Neural crest cell (in vitro differentiated cells): ENCODE data around the gene BIN1. TPM values are rescaled to one million over a fixed set of nuclear protein-coding genes. Genes with fewer than 3 reads are reported as not detected.

Experiments
- DNase-seq: peaks from one replicate; pipeline ENCODE4 v3.0.0; 2021; ENCODE audit warnings: low read depth, mixed read lengths, low spot score
- H3K27ac Mint-ChIP-seq: one replicate; pipeline ENCODE4 v1.8.0; 2021; ENCODE audit warnings: mild to moderate bottlenecking, mixed read lengths; ENCODE audit not compliant: unreplicated experiment
- H3K27me3 Mint-ChIP-seq: 2 replicates; pipeline ENCODE4 v1.8.0; 2021; ENCODE audit warnings: low read depth, mild to moderate bottlenecking, mixed read lengths
- H3K36me3 Mint-ChIP-seq: 2 replicates; pipeline ENCODE4 v1.8.0; 2021; ENCODE audit warnings: low read depth, mild to moderate bottlenecking, mixed read lengths
- H3K4me1 Mint-ChIP-seq: 2 replicates; pipeline ENCODE4 v1.8.0; 2021; ENCODE audit warnings: mixed read lengths
- H3K4me3 Mint-ChIP-seq: one replicate; pipeline ENCODE4 v1.8.0; 2021; ENCODE audit warnings: mild to moderate bottlenecking, mixed read lengths
- H3K9me3 Mint-ChIP-seq: 2 replicates; pipeline ENCODE4 v1.8.0; 2021; ENCODE audit warnings: mixed read lengths
- total RNA-seq: library from RNA; stranded (reverse); gene quantifications from 2 replicates; pipeline ENCODE4 v1.2.1, GENCODE V29; 2021
- TF ChIP-seq, protein P1 (sequence below): fragments of 200-600 bp; sonication (generic); conservative IDR thresholded peaks from 2 replicates; pipeline ENCODE4 v1.5.0; 2021; ENCODE audit warnings: antibody characterized with exemption, mild to moderate bottlenecking

BIN1 gene
- total RNA-seq, 1 donor from 2014 or later: 67.7 TPM

- Mint-ChIP-seq H3K36me3 (no peaks in the 10 kb centered on the region), H3K9me3 (no peaks in the 10 kb centered on the region), H3K4me1 (peaks cover 17% of the 10 kb centered on the region), H3K27ac (no peak overlapping the region), H3K27me3 (no peaks in the 10 kb centered on the region), H3K4me3 (peak overlapping the region; percentile 88)
- TF ChIP-seq, protein P1, sequence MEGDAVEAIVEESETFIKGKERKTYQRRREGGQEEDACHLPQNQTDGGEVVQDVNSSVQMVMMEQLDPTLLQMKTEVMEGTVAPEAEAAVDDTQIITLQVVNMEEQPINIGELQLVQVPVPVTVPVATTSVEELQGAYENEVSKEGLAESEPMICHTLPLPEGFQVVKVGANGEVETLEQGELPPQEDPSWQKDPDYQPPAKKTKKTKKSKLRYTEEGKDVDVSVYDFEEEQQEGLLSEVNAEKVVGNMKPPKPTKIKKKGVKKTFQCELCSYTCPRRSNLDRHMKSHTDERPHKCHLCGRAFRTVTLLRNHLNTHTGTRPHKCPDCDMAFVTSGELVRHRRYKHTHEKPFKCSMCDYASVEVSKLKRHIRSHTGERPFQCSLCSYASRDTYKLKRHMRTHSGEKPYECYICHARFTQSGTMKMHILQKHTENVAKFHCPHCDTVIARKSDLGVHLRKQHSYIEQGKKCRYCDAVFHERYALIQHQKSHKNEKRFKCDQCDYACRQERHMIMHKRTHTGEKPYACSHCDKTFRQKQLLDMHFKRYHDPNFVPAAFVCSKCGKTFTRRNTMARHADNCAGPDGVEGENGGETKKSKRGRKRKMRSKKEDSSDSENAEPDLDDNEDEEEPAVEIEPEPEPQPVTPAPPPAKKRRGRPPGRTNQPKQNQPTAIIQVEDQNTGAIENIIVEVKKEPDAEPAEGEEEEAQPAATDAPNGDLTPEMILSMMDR: no peak
- DNase-seq: peak; percentile 36
Observed at GRCh38 chr2:127106457-127106990, 430 bp downstream of the BIN1 start.

GRCh38 chr2:127105656-127106456 is 1.1 kb downstream of the BIN1 start:
- TF ChIP-seq, protein P1: no peak
- H3K36me3 Mint-ChIP-seq: no peaks in the 10 kb centered on the region
- H3K4me1 Mint-ChIP-seq: peaks cover 23% of the 10 kb centered on the region
- no peaks in the 10 kb centered on the region for H3K27me3 Mint-ChIP-seq
- H3K9me3 Mint-ChIP-seq: no peaks in the 10 kb centered on the region
- peak overlapping the region; percentile 88 for H3K4me3 Mint-ChIP-seq
- H3K27ac Mint-ChIP-seq: peak overlapping the region; percentile 67
- DNase-seq: peak; percentile 48

GRCh38 chr2:127104881-127105655 is 1.9 kb downstream of the BIN1 start:
- H3K9me3 Mint-ChIP-seq: no peaks in the 10 kb centered on the region
- DNase-seq: no peak
- no peaks in the 10 kb centered on the region for H3K27me3 Mint-ChIP-seq
- TF ChIP-seq, protein P1: no peak
- H3K4me3 Mint-ChIP-seq: peak overlapping the region; percentile 88
- peak overlapping the region; percentile 67 for H3K27ac Mint-ChIP-seq
- H3K36me3 Mint-ChIP-seq: no peaks in the 10 kb centered on the region
- H3K4me1 Mint-ChIP-seq: peaks cover 30% of the 10 kb centered on the region

DNA sequence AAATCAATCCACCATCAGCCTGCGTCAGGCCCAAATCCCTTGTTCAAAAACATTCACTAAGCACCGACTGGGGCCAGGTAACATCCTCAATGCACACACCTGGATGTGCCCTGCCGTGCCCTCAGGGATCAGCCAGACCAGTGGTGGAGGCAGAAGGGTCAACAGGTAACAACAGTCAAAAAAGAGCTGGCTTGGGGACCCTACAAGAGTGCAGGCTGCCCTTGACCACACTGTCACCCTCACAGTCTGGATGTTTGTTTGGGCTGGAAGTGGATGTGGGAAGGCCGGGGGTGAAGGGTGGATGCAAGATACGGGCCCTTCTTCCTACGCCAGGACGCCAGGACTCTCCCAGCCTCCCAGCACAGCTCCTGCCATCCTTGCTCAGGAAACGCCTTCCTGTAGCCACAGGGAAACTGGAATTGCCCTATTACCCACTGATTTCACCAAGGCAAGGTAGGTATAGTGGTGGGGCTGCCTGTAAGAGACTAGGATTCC is 2.7 kb downstream of the BIN1 start:
- DNase-seq: no peak
- H3K4me1 Mint-ChIP-seq: peaks cover 30% of the 10 kb centered on the region
- H3K27ac Mint-ChIP-seq: peak overlapping the region; percentile 75
- peak overlapping the region; percentile 88 for H3K4me3 Mint-ChIP-seq
- H3K36me3 Mint-ChIP-seq: no peaks in the 10 kb centered on the region
- no peaks in the 10 kb centered on the region for H3K27me3 Mint-ChIP-seq
- no peaks in the 10 kb centered on the region for H3K9me3 Mint-ChIP-seq
- TF ChIP-seq, protein P1: no peak

- TF ChIP-seq, protein P1: no peak
- Mint-ChIP-seq H3K27me3 (no peaks in the 10 kb centered on the region), H3K4me3 (peak overlapping the region; percentile 77), H3K4me1 (peaks cover 32% of the 10 kb centered on the region), H3K27ac (no peak overlapping the region), H3K9me3 (no peaks in the 10 kb centered on the region), H3K36me3 (no peaks in the 10 kb centered on the region)
- no peak for DNase-seq
Observed at GRCh38 chr2:127103243-127104165, 3.5 kb downstream of the BIN1 start.
